CD4-positive, alpha-beta T cell (primary cell): Measurements from ENCODE around the gene SMIM12. TPM values are rescaled to one million over a fixed set of nuclear protein-coding genes. Genes with fewer than 3 reads are reported as not detected.
A peak's percentile ranks its signal among the peaks of the same experiment; 100 is the strongest.

Experiments
- ATAC-seq: fragments of 200-7000 bp; cut with Tn5 transposase; one replicate; pipeline ENCODE4 v1.10.0; 2022; ENCODE audit warnings: mild to moderate bottlenecking; ENCODE audit not compliant: poor library complexity
- CTCF ChIA-PET: fragments of 350-600 bp; sonication (Branson Sonifier 250); formaldehyde crosslinking; loops from one replicate; lab custom pipeline; 2021; ENCODE audit warnings: antibody characterized with exemption, inconsistent platforms; lab: Charles Lee
- POLR2A ChIA-PET: fragments of 350-600 bp; sonication (Branson Sonifier 250); formaldehyde crosslinking; loops from one replicate; lab custom pipeline; 2021; ENCODE audit warnings: antibody characterized with exemption, inconsistent platforms; lab: Charles Lee
- DNase-seq, 14 experiments: peaks; one replicate each; pipeline ENCODE4 v3.0.0-alpha.2; 2013 to 2020; ENCODE audit warnings: mixed read lengths in 2 of 14
- H3K27ac ChIP-seq, 2 donors: one replicate each; pipeline versions ENCODE4 v1.5.1 to v1.7.0; 2013; ENCODE audit warnings: low read length in 2 of 2, low read depth in 1 of 2, mild to moderate bottlenecking in 1 of 2
- H3K27me3 ChIP-seq, 2 experiments: 1 replicate in 1 of 2; 2 replicates in 1 of 2; pipeline versions ENCODE4 v1.6.1 to v1.7.0; 2013; ENCODE audit warnings: low read length in 2 of 2, control low read depth in 1 of 2, mild to moderate bottlenecking in 1 of 2, moderate library complexity in 1 of 2; ENCODE audit not compliant: insufficient read depth in 2 of 2, control insufficient read depth in 1 of 2
- H3K36me3 ChIP-seq: one replicate; pipeline ENCODE4 v1.6.1; 2013; ENCODE audit warnings: low read length, control low read depth; ENCODE audit not compliant: insufficient read depth
- H3K4me1 ChIP-seq: one replicate; pipeline ENCODE4 v1.6.1; 2013; ENCODE audit warnings: low read length, control low read depth; ENCODE audit not compliant: insufficient read depth
- H3K4me3 ChIP-seq: one replicate; pipeline ENCODE4 v1.5.1; 2013; ENCODE audit warnings: mild to moderate bottlenecking, low read length, moderate library complexity
- H3K9me3 ChIP-seq, 2 experiments: 1 replicate in 1 of 2; 2 replicates in 1 of 2; pipeline versions ENCODE4 v1.6.1 to v1.7.0; 2013; ENCODE audit warnings: low read length in 2 of 2, mild to moderate bottlenecking in 2 of 2, control low read depth in 1 of 2, moderate library complexity in 1 of 2; ENCODE audit not compliant: control insufficient read depth in 1 of 2, insufficient read depth in 1 of 2
- H3K27ac Mint-ChIP-seq: one replicate; pipeline ENCODE4 v1.8.0; 2020; ENCODE audit warnings: mixed read lengths
- H3K27me3 Mint-ChIP-seq: one replicate; pipeline ENCODE4 v1.8.0; 2021; ENCODE audit warnings: mixed read lengths
- H3K36me3 Mint-ChIP-seq: one replicate; pipeline ENCODE4 v1.8.0; 2021; ENCODE audit warnings: low read depth, mixed read lengths
- H3K4me1 Mint-ChIP-seq: one replicate; pipeline ENCODE4 v1.8.0; 2021; ENCODE audit warnings: low read depth, mixed read lengths
- H3K4me3 Mint-ChIP-seq: one replicate; pipeline ENCODE4 v1.8.0; 2020; ENCODE audit warnings: mild to moderate bottlenecking, mixed read lengths
- H3K9me3 Mint-ChIP-seq: one replicate; pipeline ENCODE4 v1.8.0; 2020; ENCODE audit warnings: mixed read lengths
- intact Hi-C, 2 experiments: fragments of 100-400 bp; cut with DNase I in 1 of 2; cut with micrococcal nuclease in 1 of 2; formaldehyde crosslinking; loops; one replicate each; pipeline versions ENCODE4 v1.15.1 to v1.9.0; 2023 to 2025; cut with DNase I, micrococcal nuclease
- total RNA-seq, 174 experiments: library from RNA in 2 of 174; stranded (reverse) in 2 of 174; gene quantifications; one replicate each; pipeline ENCODE4 v1.2.3 and lab custom pipeline; 2021 to 2026
- TF ChIP-seq, protein P1 (sequence below): fragments of 200-600 bp; IDR thresholded peaks from one replicate; pipeline ENCODE4 v1.8.0; 2022; ENCODE audit warnings: antibody characterized with exemption, mild to moderate bottlenecking

SMIM12 gene
- total RNA-seq, 2 experiments from 2014 or later: 43.0 to 44.6 TPM

DNA sequence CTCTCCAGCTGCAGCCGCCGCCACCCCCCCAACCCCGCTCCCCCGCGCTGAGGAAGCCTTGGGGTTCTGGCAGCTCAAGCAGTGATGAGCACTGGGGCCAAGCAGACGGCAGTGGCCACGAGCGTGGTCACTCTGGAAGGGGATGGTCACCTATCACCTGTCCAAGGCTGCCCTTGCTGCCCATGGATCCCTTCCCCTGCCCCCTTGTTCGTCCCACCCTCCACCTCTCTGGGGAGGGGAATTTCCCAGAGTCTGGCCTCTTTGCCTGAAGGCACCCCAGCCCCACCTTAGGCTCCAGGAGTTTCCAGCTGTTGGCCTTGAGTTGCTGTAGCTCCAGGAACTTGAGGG lies 7.2 kb upstream of the SMIM12 start:
- H3K36me3 ChIP-seq: no peaks in the 10 kb centered on the region
- ATAC-seq (no peak), DNase-seq (no peak)
- H3K27me3 ChIP-seq: peaks cover 0 to 8% of the 10 kb centered on the region in 2 experiments
- POLR2A ChIA-PET: interaction anchor here (1.0 to 1.5 kb wide), 5 partner anchors 14 to 118 kb away, joined by 4 to 10 read pairs (median 4); partner anchors contain the start of gene TMEM35B
- Mint-ChIP-seq H3K4me1 (peaks cover 51% of the 10 kb centered on the region), H3K9me3 (no peaks in the 10 kb centered on the region), H3K27me3 (peaks cover 2% of the 10 kb centered on the region), H3K4me3 (peak overlapping the region; percentile 89), H3K27ac (peak overlapping the region; percentile 82), H3K36me3 (no peaks in the 10 kb centered on the region)
- H3K27ac ChIP-seq: peak overlapping the region; percentile 55 to 73
- CTCF ChIA-PET: interaction anchor here (0.7 to 7.2 kb wide), 7 partner anchors 9 to 212 kb away, joined by 3 to 131 read pairs (median 5); partner anchors contain the start of genes TMEM35B and ZMYM1
- intact Hi-C loops: loop anchor here (1.0 to 10.0 kb wide), 10 partner anchors 14 to 1598 kb away; partner anchors contain the start of genes ADPRS (in 1 of the 2), KIAA0319L (in 1 of the 2), MRPS15 (in 1 of the 2) and NCDN (in 1 of the 2)
- H3K4me3 ChIP-seq: peak overlapping the region; percentile 62
- H3K9me3 ChIP-seq: no peaks in the 10 kb centered on the region
- H3K4me1 ChIP-seq: peaks cover 58% of the 10 kb centered on the region
- TF ChIP-seq, protein P1, sequence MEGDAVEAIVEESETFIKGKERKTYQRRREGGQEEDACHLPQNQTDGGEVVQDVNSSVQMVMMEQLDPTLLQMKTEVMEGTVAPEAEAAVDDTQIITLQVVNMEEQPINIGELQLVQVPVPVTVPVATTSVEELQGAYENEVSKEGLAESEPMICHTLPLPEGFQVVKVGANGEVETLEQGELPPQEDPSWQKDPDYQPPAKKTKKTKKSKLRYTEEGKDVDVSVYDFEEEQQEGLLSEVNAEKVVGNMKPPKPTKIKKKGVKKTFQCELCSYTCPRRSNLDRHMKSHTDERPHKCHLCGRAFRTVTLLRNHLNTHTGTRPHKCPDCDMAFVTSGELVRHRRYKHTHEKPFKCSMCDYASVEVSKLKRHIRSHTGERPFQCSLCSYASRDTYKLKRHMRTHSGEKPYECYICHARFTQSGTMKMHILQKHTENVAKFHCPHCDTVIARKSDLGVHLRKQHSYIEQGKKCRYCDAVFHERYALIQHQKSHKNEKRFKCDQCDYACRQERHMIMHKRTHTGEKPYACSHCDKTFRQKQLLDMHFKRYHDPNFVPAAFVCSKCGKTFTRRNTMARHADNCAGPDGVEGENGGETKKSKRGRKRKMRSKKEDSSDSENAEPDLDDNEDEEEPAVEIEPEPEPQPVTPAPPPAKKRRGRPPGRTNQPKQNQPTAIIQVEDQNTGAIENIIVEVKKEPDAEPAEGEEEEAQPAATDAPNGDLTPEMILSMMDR: no peak

- Histone ChIP-seq H3K36me3 (no peaks in the 10 kb centered on the region), H3K9me3 (no peaks in the 10 kb centered on the region), H3K27ac (peak overlapping the region; percentile 55 to 73), H3K27me3 (peaks cover 0 to 4% of the 10 kb centered on the region in 2 experiments), H3K4me1 (peaks cover 54% of the 10 kb centered on the region), H3K4me3 (peak overlapping the region; percentile 62)
- ChIA-PET POLR2A (interaction anchor here (1.0 to 1.5 kb wide), 5 partner anchors 13 to 119 kb away, joined by 4 to 10 read pairs (median 4); partner anchors contain the start of gene TMEM35B), CTCF (interaction anchor here (0.7 to 7.2 kb wide), 7 partner anchors 8 to 213 kb away, joined by 3 to 131 read pairs (median 5); partner anchors contain the start of genes TMEM35B and ZMYM1)
- Mint-ChIP-seq H3K4me1 (peaks cover 49% of the 10 kb centered on the region), H3K36me3 (no peaks in the 10 kb centered on the region), H3K27me3 (no peaks in the 10 kb centered on the region), H3K27ac (peak overlapping the region; percentile 82), H3K4me3 (peak overlapping the region; percentile 89), H3K9me3 (no peaks in the 10 kb centered on the region)
- DNase-seq: peak; percentile 81 to 98 (median 92)
- intact Hi-C loops: loop anchor here (1.0 to 10.0 kb wide), 10 partner anchors 14 to 1599 kb away; partner anchors contain the start of genes ADPRS (in 1 of the 2), KIAA0319L (in 1 of the 2), MRPS15 (in 1 of the 2) and NCDN (in 1 of the 2)
- TF ChIP-seq, protein P1: peak; percentile 97
- ATAC-seq: peak; percentile 85
These were observed 6.6 kb upstream of the SMIM12 start for GRCh38 chr1:34865981-34866761.

- intact Hi-C loops: loop anchor here in 1 of 2 experiments (5.0 to 10.0 kb wide), 7 partner anchors 117 to 1599 kb away; partner anchors contain the start of genes ADPRS, KIAA0319L, MRPS15 and NCDN
- H3K36me3 Mint-ChIP-seq: no peaks in the 10 kb centered on the region
- Histone ChIP-seq H3K27ac (peak overlapping the region; percentile 22 to 55), H3K4me3 (peak overlapping the region; percentile 62), H3K36me3 (no peaks in the 10 kb centered on the region), H3K4me1 (peaks cover 49% of the 10 kb centered on the region), H3K9me3 (no peaks in the 10 kb centered on the region), H3K27me3 (peaks cover 0 to 3% of the 10 kb centered on the region in 2 experiments)
- no peak for DNase-seq
- peaks cover 45% of the 10 kb centered on the region for H3K4me1 Mint-ChIP-seq
- no peaks in the 10 kb centered on the region for H3K9me3 Mint-ChIP-seq
- ChIA-PET POLR2A (interaction anchor here (1.2 to 2.2 kb wide), 4 partner anchors 13 to 120 kb away, joined by 4 to 10 read pairs (median 6); partner anchors contain the start of gene TMEM35B), CTCF (interaction anchor here (1.2 to 7.2 kb wide), 4 partner anchors 7 to 213 kb away, joined by 4 to 131 read pairs (median 6); partner anchors contain the start of genes TMEM35B and ZMYM1)
- ATAC-seq: no peak
- H3K27ac Mint-ChIP-seq: no peak overlapping the region
- H3K4me3 Mint-ChIP-seq: peak overlapping the region; percentile 65
- TF ChIP-seq, protein P1: no peak
- no peaks in the 10 kb centered on the region for H3K27me3 Mint-ChIP-seq
These were observed 6.0 kb upstream of the SMIM12 start for GRCh38 chr1:34865573-34865972.
